Omental fat pad (tissue), 4 donors: ENCODE data around the gene WDR70. TPM values are rescaled to one million over a fixed set of nuclear protein-coding genes. Genes with fewer than 3 reads are reported as not detected.
"Not testable (repeated sequence)": the region's sequence is repeated elsewhere in the genome, so short reads cannot be mapped to it uniquely, and the experiment has no call there.

Source experiments
- ATAC-seq: fragments of 150-250 bp; one replicate; pipeline ENCODE4 v1.9.1; 2016; ENCODE audit warnings: mild to moderate bottlenecking, moderate library complexity; ENCODE audit not compliant: low FRiP score
- DNase-seq: peaks from one replicate; pipeline ENCODE4 v3.0.0-alpha.2; 2019; ENCODE audit warnings: low spot score
- total RNA-seq, 4 donors: library from RNA; depleted of rRNA; stranded (reverse); fragments of >200 nt; gene quantifications; one replicate each; pipeline ENCODE4 v1.1.0, GENCODE V29; 2016
- TF ChIP-seq, protein P1 (sequence below), 3 donors: fragments of 450-650 bp; IDR thresholded peaks; one replicate each; pipeline ENCODE4 v1.5.1; 2016 to 2017; ENCODE audit warnings: antibody characterized with exemption in 3 of 3, mild to moderate bottlenecking in 3 of 3, moderate library complexity in 2 of 3

The WDR70 gene
- total RNA-seq, 4 donors from 2014 or later: 17.4 to 37.7 (median 24.0) TPM

DNA sequence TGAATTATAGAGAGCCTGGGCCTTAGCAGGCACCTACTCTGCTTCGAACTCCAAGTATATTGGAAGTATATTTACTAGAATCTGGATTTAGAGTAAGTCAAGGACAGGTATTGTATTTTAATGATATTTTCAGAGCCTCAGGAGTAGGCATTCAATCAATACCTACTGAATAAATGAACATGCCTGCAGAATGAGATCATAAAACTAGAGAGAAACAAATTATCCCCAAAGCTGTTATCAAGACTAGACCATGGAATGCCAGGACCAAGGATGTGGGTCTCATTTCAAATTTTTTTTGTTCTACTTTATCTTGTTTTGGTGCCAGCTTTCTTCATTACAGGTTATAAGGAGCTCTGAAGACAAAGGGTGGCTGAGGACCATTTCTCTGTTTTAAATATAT lies 394.7 kb downstream of the WDR70 start:
- no peak for DNase-seq
- ATAC-seq: no peak
- TF ChIP-seq, protein P1, sequence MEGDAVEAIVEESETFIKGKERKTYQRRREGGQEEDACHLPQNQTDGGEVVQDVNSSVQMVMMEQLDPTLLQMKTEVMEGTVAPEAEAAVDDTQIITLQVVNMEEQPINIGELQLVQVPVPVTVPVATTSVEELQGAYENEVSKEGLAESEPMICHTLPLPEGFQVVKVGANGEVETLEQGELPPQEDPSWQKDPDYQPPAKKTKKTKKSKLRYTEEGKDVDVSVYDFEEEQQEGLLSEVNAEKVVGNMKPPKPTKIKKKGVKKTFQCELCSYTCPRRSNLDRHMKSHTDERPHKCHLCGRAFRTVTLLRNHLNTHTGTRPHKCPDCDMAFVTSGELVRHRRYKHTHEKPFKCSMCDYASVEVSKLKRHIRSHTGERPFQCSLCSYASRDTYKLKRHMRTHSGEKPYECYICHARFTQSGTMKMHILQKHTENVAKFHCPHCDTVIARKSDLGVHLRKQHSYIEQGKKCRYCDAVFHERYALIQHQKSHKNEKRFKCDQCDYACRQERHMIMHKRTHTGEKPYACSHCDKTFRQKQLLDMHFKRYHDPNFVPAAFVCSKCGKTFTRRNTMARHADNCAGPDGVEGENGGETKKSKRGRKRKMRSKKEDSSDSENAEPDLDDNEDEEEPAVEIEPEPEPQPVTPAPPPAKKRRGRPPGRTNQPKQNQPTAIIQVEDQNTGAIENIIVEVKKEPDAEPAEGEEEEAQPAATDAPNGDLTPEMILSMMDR (IDR thresholded peaks at IDR 0.05): no peak

DNA sequence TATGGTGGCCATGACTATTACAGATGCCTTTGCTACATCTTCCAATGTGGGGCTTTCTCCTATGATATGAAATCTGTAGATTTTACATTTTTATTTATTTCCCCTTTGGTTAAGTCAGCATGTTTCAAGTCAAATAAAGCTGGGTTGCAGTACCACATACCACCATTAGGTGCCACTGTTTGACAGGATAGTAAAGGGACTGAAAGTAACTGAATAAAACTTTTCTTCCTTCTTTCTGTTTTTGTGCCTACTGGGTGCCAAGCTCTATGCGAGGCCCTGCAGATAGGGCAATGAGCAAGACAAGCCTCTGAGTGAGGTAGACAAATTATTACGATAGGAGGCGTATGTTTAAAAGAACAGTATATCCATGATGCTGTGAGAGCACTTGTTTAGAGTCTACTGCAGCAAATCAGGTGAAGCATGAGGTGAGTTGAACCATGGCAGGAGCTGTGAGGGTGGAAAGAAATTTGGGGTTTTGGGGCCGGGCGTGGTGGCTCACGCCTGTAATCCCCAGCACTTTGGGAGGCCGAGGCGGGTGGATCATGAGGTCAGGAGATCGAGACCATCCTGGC lies 395.9 kb downstream of the WDR70 start:
- no peak for DNase-seq
- ATAC-seq: no peak

DNA sequence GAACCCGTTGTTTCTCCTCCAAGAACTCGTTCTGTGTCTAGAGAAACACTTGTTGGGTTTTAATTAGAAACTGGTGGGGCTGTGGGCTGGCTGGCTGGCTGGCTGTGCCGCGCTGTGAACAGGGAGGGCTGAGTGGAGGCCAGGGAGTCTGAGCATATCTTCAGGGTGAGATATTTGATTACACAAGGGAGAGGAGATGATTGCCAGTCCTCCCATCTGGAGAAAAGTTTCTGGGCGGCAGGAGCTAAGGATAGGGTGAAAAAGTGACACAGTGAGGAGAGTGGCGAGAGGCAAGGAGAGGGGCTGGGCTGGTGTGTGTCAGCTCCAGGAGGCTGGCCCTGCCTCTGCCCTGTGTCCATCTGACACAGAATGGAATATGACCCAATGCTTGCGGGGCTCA lies 397.7 kb downstream of the WDR70 start:
- DNase-seq (no peak), ATAC-seq (no peak)
- TF ChIP-seq, protein P1 (IDR thresholded peaks at IDR 0.05): no peak

More for the DNA sequence above, 395.9 kb downstream of the WDR70 start:
- TF ChIP-seq, protein P1 (IDR thresholded peaks at IDR 0.05): no peak

DNA sequence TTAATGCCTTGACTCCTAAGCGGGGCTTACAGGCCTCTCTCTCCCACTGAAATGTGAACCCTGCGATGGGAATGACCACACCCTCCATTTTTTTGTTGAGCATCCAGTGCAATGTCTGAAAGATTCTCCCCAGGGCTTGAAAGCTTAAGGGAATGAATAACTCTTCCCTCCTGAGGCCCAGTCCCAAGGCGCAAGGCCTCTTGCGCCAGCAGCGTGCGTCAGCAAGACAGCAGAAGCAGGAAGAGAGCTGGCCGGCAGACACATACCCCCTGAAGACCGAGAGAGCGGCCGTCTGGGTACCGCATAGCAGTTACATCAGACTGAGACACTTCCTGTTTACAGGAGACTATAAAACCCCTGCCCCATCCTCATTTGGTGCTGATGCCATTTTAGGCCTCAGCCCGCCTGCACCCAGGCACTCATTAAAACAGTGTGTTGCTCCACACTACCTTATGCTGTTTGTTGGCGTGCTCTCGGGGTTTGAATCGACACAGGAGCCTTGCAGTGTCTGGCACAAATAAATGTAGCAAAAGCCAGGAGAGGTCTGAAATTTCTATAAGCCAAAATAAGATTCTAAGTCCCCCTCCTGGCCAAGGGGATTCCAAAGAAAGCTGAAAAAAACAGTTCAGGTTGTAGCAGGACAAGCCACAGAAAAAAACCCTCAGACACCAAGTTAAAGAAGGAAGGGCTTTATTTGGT lies 398.5 kb downstream of the WDR70 start:
- no peak for DNase-seq
- ATAC-seq: no peak
- TF ChIP-seq, protein P1 (IDR thresholded peaks at IDR 0.05): no peak

DNA sequence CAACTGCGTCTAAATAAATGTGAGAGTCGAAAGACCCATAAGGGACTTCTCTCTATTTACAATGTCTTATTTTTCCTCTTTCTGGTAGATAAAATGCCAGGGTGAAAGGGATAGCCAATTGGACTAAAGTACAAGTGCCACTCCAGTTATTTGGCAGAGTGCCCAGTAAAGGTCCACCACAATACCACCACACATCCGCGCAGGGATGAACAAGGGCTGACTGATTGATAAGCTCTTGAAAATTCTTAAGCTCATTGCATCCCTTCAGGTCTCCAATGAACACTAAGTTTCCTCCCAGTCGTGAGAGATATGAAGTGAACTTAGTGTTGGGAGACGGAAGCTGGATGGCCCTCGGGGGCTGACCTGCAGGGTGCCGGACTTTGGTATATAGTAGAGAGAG lies 402.3 kb downstream of the WDR70 start:
- not testable (repeated sequence) for DNase-seq, ATAC-seq

DNA sequence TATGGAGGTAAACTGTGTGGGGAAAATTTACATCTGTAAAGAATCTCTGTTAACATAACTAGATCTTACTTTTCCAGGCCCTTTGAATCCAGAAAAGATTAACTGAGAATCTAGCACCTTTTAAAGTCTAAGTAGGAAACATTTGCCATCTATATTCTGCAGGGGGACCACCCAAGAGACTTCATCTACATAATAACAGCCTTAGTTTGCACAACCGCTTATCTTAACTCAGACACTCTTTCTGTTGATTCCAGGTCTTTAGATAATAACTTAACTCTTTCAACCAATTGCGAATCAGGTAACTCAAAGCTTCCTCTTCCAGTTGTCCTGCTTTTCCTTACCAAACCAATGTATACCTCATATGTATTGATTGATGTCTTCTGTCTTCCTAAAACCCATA lies 407.3 kb downstream of the WDR70 start:
- DNase-seq (no peak), ATAC-seq (no peak)
- TF ChIP-seq, protein P1 (IDR thresholded peaks at IDR 0.05): no peak

DNA sequence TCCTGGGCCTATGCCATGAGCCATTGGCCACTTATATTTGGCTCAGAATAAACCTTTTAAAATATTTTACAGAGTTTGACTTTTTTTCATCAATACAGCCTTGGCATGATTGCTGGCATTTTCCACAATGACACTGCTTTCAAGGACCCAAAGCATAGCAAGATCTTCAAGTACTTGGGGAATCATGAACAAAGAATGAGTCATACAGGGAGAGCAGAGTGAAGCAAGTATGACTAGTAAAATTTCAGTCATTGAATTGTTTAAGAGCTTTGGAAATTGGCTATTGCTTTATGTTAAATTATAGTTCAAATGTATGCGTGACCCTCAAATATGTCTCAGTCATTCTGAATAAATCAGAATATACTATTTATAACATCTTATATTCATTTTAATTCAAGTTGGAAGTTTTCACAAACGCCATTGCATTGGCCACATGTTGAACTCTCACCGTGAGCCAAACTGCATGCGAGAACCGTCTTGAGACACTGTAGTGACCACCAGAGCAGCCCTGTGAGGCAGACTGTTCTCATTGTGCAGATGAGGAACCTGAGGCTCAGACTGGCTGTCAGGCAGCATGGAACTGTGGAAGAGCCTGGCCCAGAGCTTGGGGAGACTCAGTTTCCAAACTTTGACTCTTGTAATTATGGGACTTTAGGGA lies 407.9 kb downstream of the WDR70 start:
- TF ChIP-seq, protein P1 (IDR thresholded peaks at IDR 0.05): no peak
- ATAC-seq: no peak
- DNase-seq: no peak
